Left lobe of liver (tissue), 2 donors: ENCODE results near the gene GREM1. TPM values are rescaled to one million over a fixed set of nuclear protein-coding genes. Genes with fewer than 3 reads are reported as not detected.

Source experiments
- ATAC-seq: fragments of 200-7000 bp; cut with Tn5 transposase; one replicate; pipeline ENCODE4 v1.9.1; 2020; ENCODE audit warnings: mild to moderate bottlenecking, moderate library complexity
- DNase-seq: peaks from one replicate; pipeline ENCODE4 v3.0.0-alpha.2; 2020; ENCODE audit warnings: low spot score
- total RNA-seq: library from RNA; stranded (reverse); gene quantifications from one replicate; pipeline ENCODE4 v1.2.1, GENCODE V29; 2021
- donor health status: DM: no; HTN: no; CAD: no; lungs with moderate emphysema.
- donor health status: DM: no; HTN: yes; CAD: no.

GREM1 gene
- total RNA-seq, 1 donor from 2014 or later: 2.2 TPM

DNA sequence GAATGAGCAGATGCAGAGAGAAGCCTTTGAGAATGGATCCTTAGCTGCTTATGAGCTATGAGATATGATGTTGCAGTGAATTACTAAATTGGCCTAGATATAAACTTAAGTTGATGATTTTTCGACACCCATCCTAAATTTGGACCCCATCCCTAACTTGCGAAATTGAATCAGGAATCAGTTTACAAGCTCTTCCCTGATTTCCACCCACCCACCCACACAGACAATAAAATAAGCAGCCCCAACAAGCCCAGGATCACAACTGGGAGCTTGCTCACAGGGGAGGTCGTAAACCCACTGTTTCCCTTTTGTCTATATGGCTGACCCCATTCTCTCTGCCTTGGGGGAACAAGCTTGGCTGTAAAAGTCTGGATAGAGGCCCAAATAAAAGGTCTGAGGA lies 57.3 kb downstream of the GREM1 start:
- ATAC-seq: no peak
- no peak for DNase-seq

DNA sequence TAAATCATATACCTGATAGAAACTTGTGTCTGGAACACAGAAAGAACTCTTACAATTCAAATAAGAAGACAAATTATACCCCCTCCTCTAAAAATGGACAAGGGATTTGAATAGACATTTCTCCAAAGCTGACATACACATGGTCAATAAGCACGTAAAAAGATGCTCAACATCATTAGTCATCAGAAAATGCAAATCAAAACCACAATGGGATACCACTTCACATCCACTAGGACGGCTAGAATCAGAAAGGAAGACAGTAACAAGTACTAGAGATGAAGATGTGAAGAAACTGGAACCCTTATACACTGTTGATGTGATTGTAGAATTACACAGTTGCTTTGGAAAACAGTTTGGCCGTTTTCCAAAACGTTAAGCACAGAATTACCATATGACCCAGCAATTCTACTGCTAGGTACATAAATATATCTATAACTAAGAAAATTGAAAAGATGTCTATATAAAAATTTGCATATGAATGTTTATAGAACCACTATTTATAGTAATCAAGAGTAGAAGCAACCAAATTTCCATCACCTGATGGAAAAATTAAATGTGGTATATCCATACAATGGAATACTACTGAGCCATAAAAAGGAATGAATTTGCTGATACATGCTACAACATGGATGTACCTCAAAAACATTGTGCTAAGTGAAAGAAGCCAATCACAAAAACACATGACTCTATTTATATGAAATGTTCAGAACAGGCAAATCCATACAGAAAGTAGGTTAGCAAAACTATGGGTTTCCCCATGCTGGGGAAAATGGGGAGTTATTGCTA lies 60.8 kb downstream of the GREM1 start:
- no peak for DNase-seq

DNA sequence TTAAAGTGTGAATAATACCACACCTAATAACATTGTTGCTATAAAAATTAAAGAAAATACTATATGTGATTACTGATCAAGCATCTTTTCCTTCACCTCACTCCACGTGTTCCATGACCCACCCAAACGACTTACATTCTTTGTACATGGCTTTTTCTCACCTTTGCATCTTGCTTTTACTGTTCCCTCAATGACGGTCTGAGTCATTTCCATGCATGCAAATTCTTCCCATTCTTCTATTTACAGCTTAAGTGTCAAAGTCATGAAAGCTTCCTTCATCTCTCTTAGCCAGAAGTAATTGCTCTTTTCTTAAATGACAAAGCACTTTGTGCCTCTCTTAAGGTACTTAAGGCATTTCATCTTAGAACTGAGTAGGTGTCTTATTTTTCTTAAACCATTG lies 64.0 kb downstream of the GREM1 start:
- ATAC-seq (no peak), DNase-seq (no peak)

More for the DNA sequence above, 60.8 kb downstream of the GREM1 start:
- ATAC-seq: no peak

DNA sequence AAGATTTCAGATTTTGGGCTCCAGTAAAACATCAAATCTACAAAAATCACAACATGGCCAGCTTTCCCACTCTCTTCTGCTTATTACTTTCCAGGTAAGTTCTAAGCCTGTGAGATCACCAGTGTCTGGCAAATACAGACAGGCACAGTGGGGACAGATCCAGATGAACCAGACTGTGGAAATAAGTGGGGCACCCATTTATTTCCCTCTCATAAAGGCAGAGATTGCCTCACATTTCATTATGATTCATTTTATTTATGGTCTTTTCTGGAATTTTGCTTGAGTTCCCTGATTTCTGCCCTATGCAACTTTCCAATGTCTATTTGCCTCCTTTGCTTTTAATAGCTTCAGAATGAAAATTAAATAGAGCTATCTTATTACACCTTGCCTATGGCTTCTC lies 66.8 kb downstream of the GREM1 start:
- ATAC-seq (no peak), DNase-seq (no peak)

DNA sequence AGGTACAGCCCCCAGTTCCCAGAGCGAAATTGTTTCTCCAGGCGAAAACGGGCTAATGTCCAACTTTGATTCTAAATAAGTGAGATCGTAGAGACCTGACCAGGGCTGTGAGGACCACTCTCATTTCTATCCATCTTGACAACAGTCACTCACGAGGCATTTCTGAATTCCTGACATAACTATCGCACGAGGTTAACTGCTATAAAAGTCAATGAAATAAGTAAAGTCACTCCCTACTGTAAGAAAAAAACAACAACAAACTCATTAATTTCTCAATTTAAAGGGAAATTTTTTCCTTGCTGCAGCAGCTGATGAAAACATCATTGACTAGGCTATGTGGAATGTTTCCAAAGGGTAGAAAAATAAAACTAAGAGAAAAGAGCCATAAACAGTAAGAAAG lies 69.1 kb downstream of the GREM1 start:
- DNase-seq: no peak

DNA sequence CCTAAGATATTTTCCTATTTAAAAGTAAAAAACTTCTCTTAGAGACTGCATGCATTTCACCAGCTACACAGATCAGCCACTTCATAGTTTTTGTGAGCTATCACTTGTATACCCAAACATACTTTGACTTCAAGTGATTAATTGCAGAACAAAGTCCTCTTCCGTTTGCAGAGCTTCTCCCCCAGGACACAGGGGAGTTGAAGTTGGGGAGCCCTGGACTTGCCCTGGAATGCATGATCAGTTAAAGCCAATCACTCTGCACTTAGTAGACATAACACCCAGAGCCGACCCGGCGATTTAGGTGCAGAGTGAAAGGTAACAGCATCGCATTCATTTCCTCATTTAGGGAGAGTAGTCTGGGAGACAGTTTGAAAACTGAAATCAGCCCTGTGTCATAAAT lies 70.1 kb downstream of the GREM1 start:
- DNase-seq (no peak), ATAC-seq (no peak)

More for the DNA sequence above, 69.1 kb downstream of the GREM1 start:
- ATAC-seq: no peak

DNA sequence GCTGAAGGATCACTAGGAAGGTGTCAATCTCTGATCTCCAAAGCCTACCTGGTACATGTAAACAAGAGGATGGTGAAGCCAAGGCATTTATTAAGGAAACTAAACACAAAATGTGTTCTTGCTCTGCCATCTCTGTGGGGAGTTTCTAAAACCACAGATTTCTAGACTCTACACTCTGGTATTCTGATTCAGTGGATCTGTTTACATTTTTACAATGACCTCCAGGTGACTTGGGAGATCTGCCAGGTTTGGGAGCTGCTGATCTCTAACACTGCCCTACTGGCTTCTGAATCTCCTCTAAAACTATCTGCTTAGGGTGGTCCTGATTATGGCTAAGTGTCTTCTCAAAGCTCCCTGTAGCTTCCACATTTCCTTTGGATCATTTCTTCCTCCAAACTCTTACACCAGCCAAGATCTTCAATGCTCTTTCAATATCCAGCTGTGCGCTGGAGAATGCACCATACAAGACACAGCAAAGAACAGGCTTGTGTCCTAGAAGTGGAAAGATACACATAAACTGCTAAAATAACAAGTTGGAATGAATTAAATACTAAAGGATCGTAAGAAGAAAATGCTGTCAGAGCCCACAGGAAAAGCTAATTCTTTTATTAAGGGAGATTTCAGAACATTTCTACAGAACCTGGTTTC lies 72.7 kb downstream of the GREM1 start:
- DNase-seq (peak; percentile 51), ATAC-seq (peak; percentile 86)

DNA sequence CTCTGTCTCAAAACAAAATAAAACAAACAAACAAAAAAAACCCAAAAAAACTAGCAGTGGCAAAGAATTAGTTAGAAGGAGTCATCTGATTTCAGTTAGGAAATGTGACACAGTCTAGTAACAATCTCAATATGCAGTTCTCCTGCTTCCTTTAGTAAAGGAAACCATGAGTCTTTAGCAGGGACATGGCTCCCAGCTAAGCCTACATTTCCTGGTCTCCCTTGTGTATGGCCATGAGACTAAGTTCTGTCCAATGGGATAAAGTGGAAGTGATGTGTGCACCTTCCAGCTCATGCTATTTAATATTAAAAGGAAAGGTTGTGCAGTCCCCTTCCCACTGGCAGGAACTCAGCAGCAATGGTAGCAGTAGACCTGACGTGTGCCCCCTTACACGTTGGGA lies 74.6 kb downstream of the GREM1 start:
- no peak for ATAC-seq
- no peak for DNase-seq

Other genes with a start within 250 kb of the GREM1 start
- gene GOLGA8N, start 124.5 kb upstream of the GREM1 start, total RNA-seq: 8.8 TPM
- gene ARHGAP11A, start 102.5 kb upstream of the GREM1 start, total RNA-seq: 1.8 TPM
- 16.5 TPM for gene SCG5, start 76.3 kb upstream of the GREM1 start, total RNA-seq